Measurements from ENCODE around the gene CAPN11. TPM values are rescaled to one million over a fixed set of nuclear protein-coding genes. Genes with fewer than 3 reads are reported as not detected.
"Not testable (repeated sequence)": the region's sequence is repeated elsewhere in the genome, so short reads cannot be mapped to it uniquely, and the experiment has no call there.

Gene CAPN11
- total RNA-seq, 1 donor from 2014 or later: 0.25 TPM

DNA sequence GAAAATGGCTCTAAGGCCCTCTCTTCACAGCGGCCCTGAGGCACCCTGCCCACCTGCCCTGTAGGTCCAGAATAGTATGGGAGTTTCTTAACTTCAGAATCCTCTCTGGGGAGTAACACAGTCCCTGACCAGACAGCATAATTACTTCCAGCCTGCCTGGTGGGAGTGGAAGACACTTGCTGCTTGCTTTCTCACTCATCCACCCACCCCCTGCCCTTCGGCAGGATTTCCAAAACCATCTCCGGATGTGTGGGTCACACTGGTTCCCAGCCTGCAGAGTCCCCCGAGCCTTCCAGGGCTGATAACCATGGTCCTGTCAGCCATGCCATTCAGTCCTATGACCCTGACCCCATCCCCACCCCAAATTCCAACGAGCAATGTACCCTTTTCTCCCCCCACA, 70.2 kb downstream of the CAPN11 start:
- no peak for TF ChIP-seq CTCF (IDR thresholded peaks at IDR 0.05; ENCODE audit: borderline replicate concordance)
- Histone ChIP-seq H3K9me3 (replicated peaks) (no peaks in the 10 kb centered on the region), H3K27ac (replicated peaks) (peak overlapping the region; percentile 98), H3K36me3 (peaks cover 40% of the 10 kb centered on the region), H3K27me3 (ENCODE audit: low read depth) (no peaks in the 10 kb centered on the region), H3K4me3 (peak overlapping the region; percentile 88), H3K4me1 (peaks cover 99% of the 10 kb centered on the region)
- no peak for DNase-seq
- intact Hi-C loops (cut with micrococcal nuclease): no loop called here

- DNase-seq: peak; percentile 66
- intact Hi-C loops (cut with micrococcal nuclease): no loop called here
- no peaks in the 10 kb centered on the region for H3K9me3 ChIP-seq (replicated peaks)
- peak overlapping the region; percentile 88 for H3K4me3 ChIP-seq
- H3K4me1 ChIP-seq: peaks cover 99% of the 10 kb centered on the region
- TF ChIP-seq CTCF (IDR thresholded peaks at IDR 0.05; ENCODE audit: borderline replicate concordance): no peak
- peak overlapping the region; percentile 98 for H3K27ac ChIP-seq (replicated peaks)
- no peaks in the 10 kb centered on the region for H3K27me3 ChIP-seq (ENCODE audit: low read depth)
- H3K36me3 ChIP-seq: peaks cover 40% of the 10 kb centered on the region
Observed at GRCh38 chr6:44229376-44230033, 70.9 kb downstream of the CAPN11 start.

- no peak for TF ChIP-seq CTCF (IDR thresholded peaks at IDR 0.05; ENCODE audit: borderline replicate concordance)
- intact Hi-C loops (cut with micrococcal nuclease): no loop called here
- Histone ChIP-seq H3K9me3 (replicated peaks) (no peaks in the 10 kb centered on the region), H3K4me3 (peak overlapping the region; percentile 88), H3K36me3 (peaks cover 40% of the 10 kb centered on the region), H3K4me1 (peaks cover 99% of the 10 kb centered on the region), H3K27ac (replicated peaks) (peak overlapping the region; percentile 98), H3K27me3 (ENCODE audit: low read depth) (no peaks in the 10 kb centered on the region)
- no peak for DNase-seq
Observed at GRCh38 chr6:44230034-44230675, 71.5 kb downstream of the CAPN11 start.

DNA sequence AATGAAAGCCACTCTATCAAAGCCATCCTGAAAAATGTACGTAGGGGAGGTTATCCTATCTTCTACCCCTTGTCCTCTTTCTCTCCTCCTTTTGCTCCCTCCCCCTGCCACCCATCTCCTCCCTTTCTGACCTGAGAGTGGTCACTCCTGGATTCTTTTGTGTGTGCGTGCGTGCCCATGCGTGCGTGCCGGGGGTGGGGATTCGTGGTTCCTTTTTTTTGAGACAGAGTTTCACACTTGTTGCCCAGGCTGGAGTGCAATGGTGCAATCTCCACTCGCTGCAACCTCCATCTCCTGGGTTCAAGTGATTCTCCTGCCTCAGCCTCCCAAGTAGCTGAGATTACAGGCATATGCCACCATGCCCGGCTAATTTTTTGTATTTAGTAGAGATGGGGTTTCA, 72.8 kb downstream of the CAPN11 start:
- intact Hi-C loops (cut with micrococcal nuclease); DNase-seq; H3K9me3 ChIP-seq (replicated peaks); H3K27me3 ChIP-seq (ENCODE audit: low read depth): not testable (repeated sequence)
- peaks cover 98% of the 10 kb centered on the region for H3K4me1 ChIP-seq
- peak overlapping the region; percentile 98 for H3K27ac ChIP-seq (replicated peaks)
- H3K36me3 ChIP-seq: peaks cover 40% of the 10 kb centered on the region
- H3K4me3 ChIP-seq: peak overlapping the region; percentile 88

GRCh38 chr6:44232676-44233566, 74.3 kb downstream of the CAPN11 start:
- DNase-seq: no peak
- intact Hi-C loops (cut with micrococcal nuclease): no loop called here

More at GRCh38 chr6:44232676-44233566, 74.3 kb downstream of the CAPN11 start:
- Histone ChIP-seq H3K9me3 (replicated peaks) (no peaks in the 10 kb centered on the region), H3K27me3 (ENCODE audit: low read depth) (no peaks in the 10 kb centered on the region), H3K4me1 (peaks cover 95% of the 10 kb centered on the region), H3K4me3 (peak overlapping the region; percentile 11), H3K36me3 (peaks cover 40% of the 10 kb centered on the region), H3K27ac (replicated peaks) (peak overlapping the region; percentile 98)
- TF ChIP-seq CTCF (IDR thresholded peaks at IDR 0.05; ENCODE audit: borderline replicate concordance): no peak
